GM21390 (cell line): Measurements from ENCODE around the gene CSNK1D.
"Not testable (repeated sequence)": the region's sequence is repeated elsewhere in the genome, so short reads cannot be mapped to it uniquely, and the experiment has no call there.

Source experiments
- ATAC-seq: cut with Tn5 transposase; IDR thresholded peaks from one replicate; pipeline ENCODE4 v1.9.1; 2021; ENCODE audit not compliant: unreplicated experiment

CSNK1D gene

DNA sequence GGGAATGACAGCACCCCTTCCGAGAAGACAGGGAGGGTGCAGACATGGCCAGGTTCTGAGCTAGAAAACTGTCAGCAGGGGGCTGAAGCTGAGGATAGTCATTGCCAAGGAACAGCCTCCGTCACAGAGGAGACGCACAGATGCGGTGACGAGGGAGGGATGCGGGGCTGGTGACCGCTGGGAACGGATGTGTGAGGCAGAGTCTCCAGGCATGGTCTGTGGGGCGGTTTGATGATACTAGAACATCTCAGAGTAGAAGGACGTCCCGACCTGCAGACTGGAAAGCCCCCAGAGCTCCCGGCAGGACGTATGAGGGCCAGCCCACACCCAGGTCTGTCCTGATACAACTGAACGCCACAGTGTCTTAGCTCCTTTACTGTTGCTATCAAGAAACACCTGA lies 1.8 kb upstream of the CSNK1D start:
- no peak for ATAC-seq

DNA sequence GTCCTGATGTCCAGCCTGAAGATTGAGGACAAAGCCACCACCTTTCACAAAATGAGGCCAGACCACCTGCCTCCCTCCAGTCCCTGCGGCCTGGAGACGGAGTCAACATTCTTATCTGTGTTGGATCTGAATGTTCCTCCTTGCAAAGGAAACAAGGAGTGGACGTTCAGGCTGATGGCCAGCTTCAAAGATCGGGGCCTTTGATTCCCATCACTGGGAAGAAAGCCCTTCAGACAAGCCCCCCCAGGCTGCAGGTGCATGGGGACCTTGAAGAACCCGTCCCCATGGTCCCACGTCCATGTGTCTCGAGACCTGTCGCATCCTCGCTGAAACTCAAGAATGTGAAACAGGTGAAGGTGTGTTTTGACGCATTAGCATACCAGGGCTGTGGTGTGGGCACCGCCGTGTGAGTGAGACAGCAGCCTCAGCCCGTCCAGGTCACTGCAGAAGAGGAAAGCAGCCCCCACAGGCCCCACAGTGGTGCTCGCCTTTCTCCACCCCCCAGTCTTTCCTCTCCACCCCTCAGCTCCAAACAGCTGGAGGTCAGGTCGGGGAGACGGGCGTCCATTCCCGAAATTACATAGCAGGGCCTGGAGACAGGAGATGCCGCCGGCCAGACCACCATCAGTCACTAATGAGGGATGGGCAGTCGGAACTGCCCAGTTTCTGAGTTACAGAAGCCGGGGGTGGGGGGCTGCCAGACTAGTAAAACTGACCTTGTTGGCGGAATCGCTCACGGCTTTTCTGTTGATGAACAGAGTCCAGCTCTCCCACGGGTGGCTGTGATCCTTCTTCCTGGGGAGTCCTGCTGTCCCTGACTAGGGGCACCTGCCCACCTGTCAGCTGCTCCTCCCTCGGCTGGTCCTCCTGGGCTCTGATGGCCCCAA lies 877 bp upstream of the CSNK1D start:
- no peak for ATAC-seq

DNA sequence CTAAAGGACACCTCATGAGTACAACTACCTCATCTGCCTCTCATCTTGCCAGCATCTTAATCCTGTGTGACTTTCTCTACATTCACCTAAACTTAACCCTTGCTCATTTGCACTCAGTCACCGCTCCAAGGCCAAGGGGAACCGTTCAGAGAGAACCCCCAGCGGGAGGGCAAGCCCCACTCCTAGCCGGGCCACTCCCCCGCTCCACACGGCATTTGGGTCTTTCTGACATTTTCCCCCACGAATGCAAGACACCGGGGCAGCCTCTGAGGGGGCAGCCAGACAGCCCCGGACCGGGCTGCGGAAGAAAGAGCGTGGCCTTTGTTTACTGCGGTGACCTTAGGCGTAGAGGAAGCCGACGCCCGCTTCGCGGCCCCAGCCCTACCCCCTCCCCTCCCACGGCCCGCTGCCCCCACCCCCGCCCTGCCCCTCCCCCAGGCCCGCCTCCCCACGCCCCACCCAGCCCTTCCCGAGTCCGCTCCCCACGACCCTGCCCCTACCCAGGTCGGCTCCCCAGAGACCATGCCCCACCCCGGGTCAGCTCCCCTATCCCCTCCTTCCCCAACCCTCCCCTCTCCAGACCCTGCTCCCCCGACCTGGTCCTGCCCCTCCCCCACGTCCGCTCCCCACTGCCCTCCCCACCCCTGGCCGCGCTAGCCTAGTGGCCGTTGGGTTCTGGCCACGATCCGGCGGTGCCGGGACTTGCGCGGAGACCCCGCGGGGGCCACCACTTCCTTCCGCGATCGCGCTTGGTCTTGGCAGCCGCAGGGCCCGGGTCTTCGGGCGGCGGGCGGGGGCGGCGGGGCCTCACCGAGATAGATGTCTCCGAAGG lies 789 bp downstream of the CSNK1D start:
- no peak for ATAC-seq

GRCh38 chr17:82271401-82271800 lies 2.1 kb downstream of the CSNK1D start:
- no peak for ATAC-seq

- no peak for ATAC-seq
Measured at GRCh38 chr17:82270651-82271050, 2.8 kb downstream of the CSNK1D start.

GRCh38 chr17:82269882-82270500 lies 3.5 kb downstream of the CSNK1D start:
- no peak for ATAC-seq

- ATAC-seq: no peak
Measured at GRCh38 chr17:82269138-82269881, 4.2 kb downstream of the CSNK1D start.

DNA sequence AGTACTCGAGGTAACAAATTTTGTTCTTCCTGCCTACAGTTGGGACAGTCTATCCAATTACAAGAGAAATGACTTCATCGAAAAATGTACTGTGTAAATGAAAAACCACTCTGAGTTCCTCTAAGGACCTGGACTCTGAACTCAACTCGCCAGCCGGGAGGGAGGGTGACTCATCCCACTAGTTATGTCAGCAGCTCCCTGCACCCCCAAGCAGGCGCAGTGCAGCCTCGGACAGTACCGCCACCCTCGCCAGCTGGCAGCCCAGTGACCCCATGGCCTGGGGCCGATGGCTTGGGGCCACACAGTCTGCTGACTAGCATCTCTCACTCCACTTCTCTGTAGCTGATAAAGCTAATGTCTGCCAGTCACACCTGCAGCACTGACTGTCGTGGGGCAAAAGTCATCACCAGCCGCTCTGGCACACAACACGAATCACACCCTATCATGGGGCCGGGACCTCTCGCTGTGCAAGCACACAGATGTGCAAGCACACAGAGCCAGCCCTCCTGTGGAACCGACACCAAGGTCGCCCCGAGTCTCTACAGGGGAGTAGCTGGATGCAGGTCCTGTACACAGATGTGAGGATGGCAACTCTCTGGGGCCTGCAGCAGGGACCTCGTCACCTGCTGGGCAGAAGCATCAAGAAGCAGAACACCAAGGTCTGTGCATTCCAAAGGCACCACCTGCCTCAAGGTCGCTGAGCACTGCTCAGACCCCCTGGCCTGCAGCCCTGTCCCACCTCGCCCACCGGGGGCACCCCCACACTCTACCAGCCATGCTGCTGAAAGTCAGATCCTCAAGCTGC lies 5.7 kb downstream of the CSNK1D start:
- no peak for ATAC-seq

- no peak for ATAC-seq
Measured at GRCh38 chr17:82266142-82266541, 7.4 kb downstream of the CSNK1D start.

- ATAC-seq: no peak
Measured at GRCh38 chr17:82263641-82264040, 9.9 kb downstream of the CSNK1D start.

DNA sequence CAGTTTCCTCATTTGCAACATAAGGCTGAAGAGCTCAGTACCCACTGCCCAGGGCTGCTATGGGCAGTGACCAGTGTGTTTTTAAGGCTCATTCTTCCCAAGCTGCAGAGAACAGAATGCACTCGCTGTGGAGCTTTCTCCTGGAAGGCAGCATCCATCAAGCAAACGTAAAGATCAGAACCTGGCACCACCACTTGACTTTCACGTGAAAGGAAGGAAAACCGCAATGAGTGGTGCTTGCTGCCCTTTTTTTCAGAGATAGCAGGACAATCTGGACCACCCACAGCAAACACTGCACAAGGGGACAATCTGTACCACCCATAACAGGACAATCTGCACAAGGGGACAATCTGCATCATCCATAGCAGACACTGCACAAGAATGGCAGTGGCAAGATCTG lies 11.2 kb downstream of the CSNK1D start:
- no peak for ATAC-seq

GRCh38 chr17:82259972-82260961 lies 13.2 kb downstream of the CSNK1D start:
- ATAC-seq: not testable (repeated sequence)

- ATAC-seq: no peak
Measured at GRCh38 chr17:82258555-82258954, 14.9 kb downstream of the CSNK1D start.

DNA sequence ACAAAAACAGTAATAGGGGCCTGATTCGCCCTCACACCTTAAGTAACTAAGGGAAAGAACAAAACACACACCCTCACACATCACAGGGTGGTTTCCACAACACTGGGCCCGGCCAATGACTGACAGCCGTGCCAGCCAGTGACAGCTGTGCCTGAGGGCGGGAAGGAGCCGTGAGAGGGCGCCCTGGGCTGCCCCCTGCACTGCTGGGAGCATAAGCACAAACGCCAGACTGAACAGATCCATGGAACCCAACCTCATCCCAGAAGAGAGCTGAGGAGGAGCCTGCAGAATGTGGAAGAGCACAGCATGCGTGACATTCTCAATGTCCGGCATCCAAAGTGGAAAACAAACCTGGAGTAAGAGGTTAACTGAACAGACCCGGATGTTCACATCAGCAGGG lies 16.0 kb downstream of the CSNK1D start:
- ATAC-seq: no peak

- no peak for ATAC-seq
Measured at GRCh38 chr17:82256242-82256885, 17.1 kb downstream of the CSNK1D start.

DNA sequence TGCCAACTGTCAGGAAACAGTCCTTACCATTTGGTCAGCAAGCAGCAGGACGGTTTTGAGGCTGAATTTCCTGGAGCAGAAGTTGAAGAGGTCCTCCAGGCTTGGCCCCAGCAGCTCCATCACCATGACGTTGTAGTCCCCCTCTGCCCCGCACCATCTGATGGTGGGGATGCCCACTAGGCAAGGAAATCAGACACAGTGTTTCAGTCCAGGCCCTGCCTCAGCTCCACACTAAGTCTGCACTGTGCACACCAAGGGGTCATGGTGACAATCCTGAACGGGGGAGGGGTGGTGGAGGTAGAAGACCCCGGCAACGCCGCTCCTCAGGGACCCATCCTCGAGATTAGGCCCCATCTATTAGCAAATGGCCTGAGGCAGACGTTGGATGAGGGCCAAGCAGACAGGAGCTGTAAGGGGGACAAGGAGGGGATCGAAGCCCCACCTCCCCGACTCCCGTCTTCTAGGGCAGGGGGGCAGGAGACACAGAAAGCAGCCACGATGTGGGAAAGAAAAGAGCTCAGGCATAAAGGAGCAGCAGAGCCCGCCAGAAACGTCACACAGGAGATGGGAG lies 18.0 kb downstream of the CSNK1D start:
- no peak for ATAC-seq

- not testable (repeated sequence) for ATAC-seq
Measured at GRCh38 chr17:82254746-82255145, 18.8 kb downstream of the CSNK1D start.

DNA sequence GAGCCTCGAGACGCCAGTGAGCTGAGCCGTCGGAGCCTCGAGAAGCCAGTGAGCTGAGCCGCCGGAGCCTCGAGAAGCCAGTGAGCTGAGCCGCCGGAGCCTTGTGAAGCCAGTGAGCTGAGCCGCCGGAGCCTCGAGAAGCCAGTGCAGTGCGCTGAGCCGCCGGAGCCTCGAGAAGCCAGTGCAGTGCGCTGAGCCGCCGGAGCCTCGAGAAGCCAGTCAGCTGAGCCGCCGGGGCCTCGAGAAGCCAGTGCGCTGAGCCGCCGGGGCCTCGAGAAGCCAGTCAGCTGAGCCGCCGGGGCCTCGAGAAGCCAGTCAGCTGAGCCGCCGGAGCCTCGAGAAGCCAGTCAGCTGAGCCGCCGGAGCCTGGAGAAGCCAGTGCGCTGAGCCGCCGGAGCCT lies 19.4 kb downstream of the CSNK1D start:
- not testable (repeated sequence) for ATAC-seq
